Measurements from ENCODE around the gene USP10.

The USP10 gene

GRCh38 chr16:84657229-84657837 lies 42.5 kb upstream of the USP10 start:
- DNase-seq (ENCODE audit: low read depth): no peak
- TF ChIP-seq CTCF (conservative IDR thresholded peaks at IDR 0.05; ENCODE audit: low read length): no peak
- H3K4me3 ChIP-seq (ENCODE audit: low read length): no peak overlapping the region

- no peak overlapping the region for H3K4me3 ChIP-seq (ENCODE audit: low read length)
- DNase-seq (ENCODE audit: low read depth): no peak
- no peak for TF ChIP-seq CTCF (conservative IDR thresholded peaks at IDR 0.05; ENCODE audit: low read length)
Measured at GRCh38 chr16:84658690-84659089, 41.1 kb upstream of the USP10 start.

- DNase-seq (ENCODE audit: low read depth): no peak
- no peak overlapping the region for H3K4me3 ChIP-seq (ENCODE audit: low read length)
- TF ChIP-seq CTCF (conservative IDR thresholded peaks at IDR 0.05; ENCODE audit: low read length): no peak
Measured at GRCh38 chr16:84659656-84660300, 40.0 kb upstream of the USP10 start.

GRCh38 chr16:84660973-84661372 lies 38.8 kb upstream of the USP10 start:
- H3K4me3 ChIP-seq (ENCODE audit: low read length): no peak overlapping the region
- TF ChIP-seq CTCF (conservative IDR thresholded peaks at IDR 0.05; ENCODE audit: low read length): no peak
- peak; percentile 23 for DNase-seq (ENCODE audit: low read depth)

- no peak overlapping the region for H3K4me3 ChIP-seq (ENCODE audit: low read length)
- no peak for DNase-seq (ENCODE audit: low read depth)
- TF ChIP-seq CTCF (conservative IDR thresholded peaks at IDR 0.05; ENCODE audit: low read length): no peak
Measured at GRCh38 chr16:84661418-84662060, 38.3 kb upstream of the USP10 start.

- no peak for TF ChIP-seq CTCF (conservative IDR thresholded peaks at IDR 0.05; ENCODE audit: low read length)
- DNase-seq (ENCODE audit: low read depth): no peak
- H3K4me3 ChIP-seq (ENCODE audit: low read length): no peak overlapping the region
Measured at GRCh38 chr16:84662471-84662870, 37.3 kb upstream of the USP10 start.
